K562 (cell line): Measurements from ENCODE around the gene NUP210. TPM values are rescaled to one million over a fixed set of nuclear protein-coding genes. Genes with fewer than 3 reads are reported as not detected.

Experiments
- ATAC-seq: fragments of 200-7000 bp; cut with Tn5 transposase; 3 replicates; pipeline ENCODE4 v1.9.1; 2020; ENCODE audit warnings: moderate library complexity
- BruUV-seq: library from RNA; stranded (reverse); fragments of 400-500 nt; replicated peaks from 2 replicates; lab custom pipeline; 2021; lab: Mats Ljungman, UMichigan
- CTCF ChIA-PET: fragments of 300-600 bp; formaldehyde crosslinking; extraction: SDS; loops from one replicate; lab custom pipeline; 2021; ENCODE audit warnings: low intra/inter-chr PET ratio; lab: Yijun Ruan, JAX
- POLR2A ChIA-PET: fragments of 300-600, 350-650 bp; sonication (Branson Sonifier 250); formaldehyde crosslinking; extraction: SDS; loops from one replicate; lab custom pipeline; 2021; ENCODE audit warnings: antibody characterized with exemption, inconsistent platforms; lab: Yijun Ruan, JAX
- DNase-seq, 4 experiments: peaks; one replicate each; pipeline versions ENCODE4 v3.0.0 to v3.0.0-alpha.2; 2011 to 2018; ENCODE audit warnings: low spot score in 3 of 4, mixed read lengths in 3 of 4; ENCODE audit errors: extremely low read depth in 1 of 4
- FAIRE-seq: peaks from 2 replicates; lab custom pipeline; 2011; peaks lifted over from hg19 to GRCh38; lab: Jason Lieb, UNC
- H2AFZ ChIP-seq: 2 replicates; pipeline ENCODE4 v1.6.0; 2011; ENCODE audit warnings: low read depth, low read length, control low read depth, inconsistent platforms
- H3K27ac ChIP-seq: fragments of 200-600 bp; 3 replicates; pipeline ENCODE4 v1.8.0; 2011; ENCODE audit warnings: low read depth, mild to moderate bottlenecking, control low read depth, inconsistent platforms, low read length, moderate library complexity, mixed read lengths; ENCODE audit errors: extremely low read depth
- H3K27me3 ChIP-seq, 2 experiments: fragments of 300-600 bp in 1 of 2; 2 replicates in 1 of 2; 3 replicates in 1 of 2; pipeline versions ENCODE4 v1.6.0 to v1.8.0; 2011; ENCODE audit warnings: inconsistent platforms in 2 of 2, low read length in 2 of 2, mild to moderate bottlenecking in 1 of 2, mixed read lengths in 1 of 2, moderate library complexity in 1 of 2; ENCODE audit not compliant: control insufficient read depth in 2 of 2, insufficient read depth in 2 of 2
- H3K36me3 ChIP-seq: fragments of 300-600 bp; 3 replicates; pipeline ENCODE4 v1.8.0; 2011; ENCODE audit warnings: mild to moderate bottlenecking, low read length, inconsistent platforms; ENCODE audit not compliant: control insufficient read depth, insufficient read depth
- H3K4me1 ChIP-seq, 2 experiments: fragments of 200-600 bp in 1 of 2; replicated peaks in 1 of 2; 2 replicates in 1 of 2; 3 replicates in 1 of 2; pipeline versions ENCODE4 v1.5.1 to v1.8.0; 2011; ENCODE audit warnings: inconsistent platforms in 2 of 2, low read length in 2 of 2, mild to moderate bottlenecking in 1 of 2, mixed read lengths in 1 of 2, moderate library complexity in 1 of 2; ENCODE audit not compliant: control insufficient read depth in 2 of 2, insufficient read depth in 2 of 2
- H3K4me2 ChIP-seq: 2 replicates; pipeline ENCODE4 v1.6.1; 2011; ENCODE audit warnings: low read length, control low read depth, inconsistent platforms, mixed read lengths; ENCODE audit not compliant: insufficient read depth
- H3K4me3 ChIP-seq: fragments of 200-600 bp; sonication (generic), shearing (Covaris generic); 2 replicates; pipeline ENCODE4 v1.5.1; 2016; ENCODE audit warnings: control low read depth, inconsistent platforms
- H3K79me2 ChIP-seq: fragments of 200-600 bp; 3 replicates; pipeline ENCODE4 v1.8.0; 2011; ENCODE audit warnings: low read length, inconsistent platforms; ENCODE audit not compliant: control insufficient read depth, insufficient read depth
- H3K9ac ChIP-seq, 2 experiments: 2 replicates each; pipeline versions ENCODE4 v1.6.0 to v1.6.1; 2011; ENCODE audit warnings: low read depth in 2 of 2, low read length in 2 of 2, control low read depth in 1 of 2, inconsistent platforms in 1 of 2, mild to moderate bottlenecking in 1 of 2, mixed read lengths in 1 of 2; ENCODE audit not compliant: insufficient read depth in 1 of 2
- H3K9me1 ChIP-seq: one replicate; pipeline ENCODE4 v1.6.0; 2011; ENCODE audit warnings: inconsistent platforms, mild to moderate bottlenecking, low read length, moderate library complexity; ENCODE audit not compliant: control insufficient read depth, insufficient read depth
- H3K9me3 ChIP-seq: replicated peaks from 2 replicates; pipeline ENCODE4 v1.5.1; 2011; ENCODE audit warnings: low read depth, low read length, inconsistent platforms; ENCODE audit not compliant: control insufficient read depth, insufficient read depth
- H4K20me1 ChIP-seq: replicated peaks from 2 replicates; pipeline ENCODE4 v1.6.1; 2011; ENCODE audit warnings: low read length, inconsistent platforms, mixed read lengths; ENCODE audit not compliant: control insufficient read depth, insufficient read depth
- GTF2F1 ChIP-seq: IDR thresholded peaks from 2 replicates; pipeline ENCODE4 v1.6.1; 2011; ENCODE audit warnings: low read depth, low read length, improper control_type of control experiment
- HOXB6 ChIP-seq: fragments of 250-450 bp; sonication (Bioruptor Pico); IDR thresholded peaks from 2 replicates; pipeline ENCODE4 v1.5.1; 2022; ENCODE audit warnings: mild to moderate bottlenecking, borderline replicate concordance
- NR2C1 ChIP-seq, 2 experiments: fragments of 450-650 bp; IDR thresholded peaks; 2 replicates each; pipeline ENCODE4 v1.6.1; 2017; ENCODE audit warnings: mild to moderate bottlenecking in 2 of 2, antibody characterized with exemption in 1 of 2, inconsistent platforms in 1 of 2, missing compliant biosample characterization in 1 of 2, missing genetic modification characterization in 1 of 2
- PCBP2 ChIP-seq: fragments of 200-400 bp; formaldehyde crosslinking; IDR thresholded peaks from 2 replicates; pipeline ENCODE4 v1.6.1; 2018; ENCODE audit warnings: low read length, low read depth, mild to moderate bottlenecking, moderate library complexity; ENCODE audit not compliant: poor library complexity, severe bottlenecking
- POLR2A ChIP-seq: fragments of 450-650 bp; conservative IDR thresholded peaks from 2 replicates; pipeline ENCODE4 v1.6.1; 2016
- ZNF12 ChIP-seq: sonication (generic); formaldehyde crosslinking; IDR thresholded peaks from 2 replicates; pipeline ENCODE4 v1.4.0; 2020; ENCODE audit warnings: mild to moderate bottlenecking, missing genetic modification reagents
- WGBS: fragments of 100-300 bp; shearing (Covaris generic); methylation state at CpG from one replicate; pipeline ENCODE4 v1.1.6; 2016; ENCODE audit warnings: low coverage, mixed read lengths; ENCODE audit not compliant: insufficient coverage; ENCODE audit errors: missing lambda C conversion rate; 5-methylcytosine and 5-hydroxymethylcytosine counted together
- in situ Hi-C: fragments of 300-500 bp; cut with MboI; formaldehyde crosslinking; loops from 4 replicates; pipeline ENCODE4 v1.15.0; 2018; ENCODE audit warnings: inconsistent platforms, mixed read lengths
- intact Hi-C: fragments of 100-400 bp; cut with micrococcal nuclease; formaldehyde crosslinking; loops from 2 replicates; pipeline ENCODE4 v1.14.2; 2022
- polyA plus RNA-seq, 8 experiments: library from polyadenylated mRNA; depleted of rRNA in 4 of 8; stranded (reverse) in 5 of 8; unstranded in 3 of 8; fragments of >200 nt; fragmentation: Nextera tagmentation in 2 of 8; fragmentation: Illumina TruSeq in 1 of 8; extraction: Ambion mirVana in 2 of 8; extraction: Trizol in 1 of 8; gene quantifications; 2 replicates each; pipeline versions ENCODE4 v1.2.1 to v1.2.3, GENCODE V29; 2011 to 2014; ENCODE audit warnings: inconsistent platforms in 1 of 8, missing spikeins in 1 of 8
- total RNA-seq, 7 experiments: library from RNA; depleted of rRNA in 6 of 7; stranded (reverse); fragments of >200 nt in 6 of 7; fragmentation: Illumina TruSeq in 2 of 7; extraction: Trizol in 2 of 7; gene quantifications; 2 replicates each; pipeline versions ENCODE4 v1.2.1 to v1.2.3, GENCODE V29; 2011 to 2021; ENCODE audit warnings: low replicate concordance in 1 of 7
- TF ChIP-seq, protein P1 (sequence below): fragments of 250-450 bp; sonication (Bioruptor Pico); IDR thresholded peaks from 2 replicates; pipeline ENCODE4 v1.4.0; 2020; ENCODE audit warnings: mild to moderate bottlenecking, moderate library complexity

The NUP210 gene
- total and polyA plus RNA-seq, 9 of the 15 experiments (the other 6 are each of a cell fraction or from before 2014, with no cell fraction given) = 1.2 to 138 (median 44.0) TPM

DNA sequence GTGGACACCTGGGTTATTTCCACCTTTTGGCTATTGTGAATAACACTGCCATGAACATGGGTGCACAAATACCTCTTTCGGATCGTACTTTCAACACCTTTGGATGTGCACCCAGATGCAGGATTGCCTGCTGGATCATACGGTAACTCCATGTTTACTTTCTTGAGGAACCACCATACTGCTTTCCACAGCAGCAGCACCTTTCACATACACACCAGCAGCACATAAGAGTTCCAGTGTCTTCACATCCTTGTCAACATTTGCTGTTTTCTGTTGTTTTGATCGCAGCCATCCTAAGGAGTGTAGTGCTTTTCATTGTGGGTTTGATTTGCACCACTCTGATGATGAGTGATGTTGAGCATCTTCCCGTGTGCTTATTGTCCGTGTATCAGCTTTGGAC, 51.3 kb downstream of the NUP210 start:
- Histone ChIP-seq H4K20me1 (peaks cover 5% of the 10 kb centered on the region; the same call in 1 of the 2 replicates), H3K27ac (no peak overlapping the region), H3K79me2 (no peaks in the 10 kb centered on the region), H2AFZ (no peak overlapping the region), H3K27me3 (no peaks in the 10 kb centered on the region), H3K4me2 (no peak overlapping the region), H3K9me1 (no peaks in the 10 kb centered on the region), H3K4me3 (no peak overlapping the region), H3K9ac (no peak overlapping the region), H3K36me3 (peaks cover 85% of the 10 kb centered on the region), H3K4me1 (no peaks in the 10 kb centered on the region), H3K9me3 (no peaks in the 10 kb centered on the region)
- FAIRE-seq (no peak), DNase-seq (no peak), ATAC-seq (no peak)
- intact Hi-C loops = no loop called here
- in situ Hi-C loops = no loop called here
- POLR2A ChIA-PET = no interaction called here
- 88% methylated on average over 6 of the region's 6 CpGs for WGBS
- no TSS peak for BruUV-seq
- CTCF ChIA-PET = no interaction called here
- TF ChIP-seq, protein P1, sequence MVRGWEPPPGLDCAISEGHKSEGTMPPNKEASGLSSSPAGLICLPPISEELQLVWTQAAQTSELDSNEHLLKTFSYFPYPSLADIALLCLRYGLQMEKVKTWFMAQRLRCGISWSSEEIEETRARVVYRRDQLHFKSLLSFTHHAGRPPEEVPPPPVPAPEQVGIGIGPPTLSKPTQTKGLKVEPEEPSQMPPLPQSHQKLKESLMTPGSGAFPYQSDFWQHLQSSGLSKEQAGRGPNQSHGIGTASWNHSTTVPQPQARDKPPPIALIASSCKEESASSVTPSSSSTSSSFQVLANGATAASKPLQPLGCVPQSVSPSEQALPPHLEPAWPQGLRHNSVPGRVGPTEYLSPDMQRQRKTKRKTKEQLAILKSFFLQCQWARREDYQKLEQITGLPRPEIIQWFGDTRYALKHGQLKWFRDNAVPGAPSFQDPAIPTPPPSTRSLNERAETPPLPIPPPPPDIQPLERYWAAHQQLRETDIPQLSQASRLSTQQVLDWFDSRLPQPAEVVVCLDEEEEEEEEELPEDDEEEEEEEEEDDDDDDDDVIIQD (CRISPR knock-in tag) = no peak
- peak; percentile 94 for TF ChIP-seq ZNF12 (CRISPR knock-in tag)
- TF ChIP-seq GTF2F1 = no peak
- no peak for TF ChIP-seq HOXB6 (CRISPR knock-in tag)
- peak; percentile 44; the same call in 1 of the 2 replicates for TF ChIP-seq POLR2A

DNA sequence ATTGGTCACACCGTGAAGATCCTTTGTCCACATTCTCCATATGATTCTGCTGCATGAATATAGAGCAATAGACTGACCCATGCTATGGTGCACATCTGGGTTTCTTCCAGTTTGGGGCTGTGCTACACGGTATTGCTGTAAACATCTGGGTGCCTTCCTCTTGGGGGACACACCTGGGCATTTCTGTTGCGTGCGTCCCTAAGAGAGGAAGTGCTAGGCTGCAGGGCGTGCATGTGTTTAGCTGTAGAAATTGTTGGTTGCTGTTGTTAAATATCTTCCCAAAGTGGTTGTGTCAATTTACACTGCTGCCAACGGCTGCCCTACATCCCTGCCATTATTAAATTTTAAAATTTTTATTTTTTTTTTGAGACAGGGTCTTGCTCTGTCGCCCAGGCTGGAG, 52.4 kb downstream of the NUP210 start:
- 80% methylated on average over 7 of the region's 7 CpGs for WGBS
- no peak overlapping the region for H3K4me3 ChIP-seq
- H3K9ac ChIP-seq = no peak overlapping the region
- no peak overlapping the region for H3K4me2 ChIP-seq
- H3K36me3 ChIP-seq = peaks cover 85% of the 10 kb centered on the region
- no peak for FAIRE-seq
- H3K27me3 ChIP-seq = no peaks in the 10 kb centered on the region
- CTCF ChIA-PET = no interaction called here
- H3K4me1 ChIP-seq = no peaks in the 10 kb centered on the region
- no peaks in the 10 kb centered on the region for H3K9me3 ChIP-seq
- H2AFZ ChIP-seq = no peak overlapping the region
- DNase-seq = no peak
- no peaks in the 10 kb centered on the region; the same call in 1 of the 2 replicates for H4K20me1 ChIP-seq
- H3K27ac ChIP-seq = no peak overlapping the region
- POLR2A ChIA-PET = interaction anchor here (0.6 kb wide), 1 partner anchor 448 kb away, joined by 3 read pairs; no protein-coding TSS in a partner anchor
- no peaks in the 10 kb centered on the region for H3K79me2 ChIP-seq
- no TSS peak for BruUV-seq
- in situ Hi-C loops (no loop called here), intact Hi-C loops (no loop called here)
- H3K9me1 ChIP-seq = no peaks in the 10 kb centered on the region
- ATAC-seq = no peak
- no peak for TF ChIP-seq PCBP2
- TF ChIP-seq NR2C1 (IDR thresholded peaks at IDR 0.05) = no peak
- TF ChIP-seq NR2C1 (tag; IDR thresholded peaks at IDR 0.05) = no peak
